ENCODE measurements around the gene SCP2.

SCP2 gene

DNA sequence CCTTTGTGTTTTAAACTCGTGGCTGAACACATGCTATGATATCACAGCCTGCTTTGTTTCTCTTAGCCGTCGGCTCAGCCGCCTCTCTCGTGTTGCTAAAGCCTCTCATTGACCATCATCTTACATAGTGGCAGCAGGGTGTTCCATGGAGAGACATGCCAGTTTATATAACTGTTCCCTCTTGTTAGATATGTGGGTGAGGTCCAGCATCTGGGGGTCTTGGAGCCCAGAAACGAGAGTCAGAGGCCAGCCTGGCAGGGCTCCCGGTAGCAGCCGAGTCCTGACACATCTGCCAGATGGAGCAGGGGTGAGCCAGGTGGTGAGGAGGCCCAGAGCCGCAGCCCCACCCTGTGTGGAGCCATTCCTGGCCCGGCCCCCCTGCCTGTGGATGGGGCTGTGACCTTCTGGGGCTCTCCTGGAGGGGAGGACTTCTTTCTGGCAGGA is 146.8 kb downstream of the SCP2 start:
- no peak for DNase-seq
- H3K36me3 Mint-ChIP-seq (ENCODE audit: low read depth): no peaks in the 10 kb centered on the region
- no peak overlapping the region for H3K4me3 Mint-ChIP-seq
- H3K9me3 Mint-ChIP-seq: no peaks in the 10 kb centered on the region
- no peak overlapping the region for H3K27ac Mint-ChIP-seq
- H3K4me1 Mint-ChIP-seq: peaks cover 28% of the 10 kb centered on the region
- H3K27me3 Mint-ChIP-seq (ENCODE audit: low read depth, poor library complexity): peaks cover 4% of the 10 kb centered on the region
- TF ChIP-seq, protein P1, sequence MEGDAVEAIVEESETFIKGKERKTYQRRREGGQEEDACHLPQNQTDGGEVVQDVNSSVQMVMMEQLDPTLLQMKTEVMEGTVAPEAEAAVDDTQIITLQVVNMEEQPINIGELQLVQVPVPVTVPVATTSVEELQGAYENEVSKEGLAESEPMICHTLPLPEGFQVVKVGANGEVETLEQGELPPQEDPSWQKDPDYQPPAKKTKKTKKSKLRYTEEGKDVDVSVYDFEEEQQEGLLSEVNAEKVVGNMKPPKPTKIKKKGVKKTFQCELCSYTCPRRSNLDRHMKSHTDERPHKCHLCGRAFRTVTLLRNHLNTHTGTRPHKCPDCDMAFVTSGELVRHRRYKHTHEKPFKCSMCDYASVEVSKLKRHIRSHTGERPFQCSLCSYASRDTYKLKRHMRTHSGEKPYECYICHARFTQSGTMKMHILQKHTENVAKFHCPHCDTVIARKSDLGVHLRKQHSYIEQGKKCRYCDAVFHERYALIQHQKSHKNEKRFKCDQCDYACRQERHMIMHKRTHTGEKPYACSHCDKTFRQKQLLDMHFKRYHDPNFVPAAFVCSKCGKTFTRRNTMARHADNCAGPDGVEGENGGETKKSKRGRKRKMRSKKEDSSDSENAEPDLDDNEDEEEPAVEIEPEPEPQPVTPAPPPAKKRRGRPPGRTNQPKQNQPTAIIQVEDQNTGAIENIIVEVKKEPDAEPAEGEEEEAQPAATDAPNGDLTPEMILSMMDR (IDR thresholded peaks at IDR 0.05): no peak

DNA sequence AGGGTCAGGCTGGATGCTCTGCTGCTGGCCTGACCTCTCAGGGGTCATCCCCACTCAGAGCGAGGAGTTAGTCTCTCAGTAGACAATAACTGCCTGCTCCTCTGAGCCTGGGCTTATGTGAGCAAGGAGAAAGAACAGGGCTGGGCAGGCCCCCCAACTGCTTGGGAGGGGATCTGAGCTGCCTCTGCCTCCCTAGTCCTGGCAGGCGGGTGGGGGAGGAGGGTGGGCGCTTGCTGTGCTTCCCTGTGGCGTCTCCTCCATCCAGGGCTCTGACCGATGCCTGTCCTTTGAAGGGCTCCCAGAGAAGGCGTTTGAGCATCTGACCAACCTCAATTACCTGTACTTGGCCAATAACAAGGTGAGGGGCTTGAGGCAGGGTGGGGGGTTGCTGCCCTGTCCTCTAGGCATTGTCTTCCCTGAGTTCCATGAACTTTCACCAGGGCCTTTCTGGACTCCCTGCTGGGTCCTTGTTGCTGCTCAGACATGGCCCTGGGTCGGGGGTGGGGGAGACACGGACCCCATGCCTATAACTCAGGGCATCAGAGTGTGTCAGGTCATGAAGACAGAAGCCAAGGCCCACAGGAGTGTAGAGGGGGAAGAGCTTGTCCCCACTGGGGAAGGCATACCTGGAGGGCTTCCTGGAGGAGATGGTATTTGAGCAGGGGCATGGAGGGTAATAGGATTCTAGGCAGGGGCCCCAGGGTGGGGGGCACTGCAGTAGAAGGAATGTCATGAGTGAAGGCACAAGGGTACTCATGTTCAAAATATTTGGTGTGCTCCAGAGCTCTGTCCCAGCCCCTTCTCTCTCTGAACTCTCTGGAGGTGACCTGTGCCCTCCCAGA is 147.5 kb downstream of the SCP2 start:
- no peaks in the 10 kb centered on the region for H3K36me3 Mint-ChIP-seq (ENCODE audit: low read depth)
- no peak for DNase-seq
- H3K4me1 Mint-ChIP-seq: peaks cover 28% of the 10 kb centered on the region
- peaks cover 9% of the 10 kb centered on the region for H3K27me3 Mint-ChIP-seq (ENCODE audit: low read depth, poor library complexity)
- no peaks in the 10 kb centered on the region for H3K9me3 Mint-ChIP-seq
- no peak overlapping the region for H3K4me3 Mint-ChIP-seq
- TF ChIP-seq, protein P1 (IDR thresholded peaks at IDR 0.05): no peak
- H3K27ac Mint-ChIP-seq: no peak overlapping the region

DNA sequence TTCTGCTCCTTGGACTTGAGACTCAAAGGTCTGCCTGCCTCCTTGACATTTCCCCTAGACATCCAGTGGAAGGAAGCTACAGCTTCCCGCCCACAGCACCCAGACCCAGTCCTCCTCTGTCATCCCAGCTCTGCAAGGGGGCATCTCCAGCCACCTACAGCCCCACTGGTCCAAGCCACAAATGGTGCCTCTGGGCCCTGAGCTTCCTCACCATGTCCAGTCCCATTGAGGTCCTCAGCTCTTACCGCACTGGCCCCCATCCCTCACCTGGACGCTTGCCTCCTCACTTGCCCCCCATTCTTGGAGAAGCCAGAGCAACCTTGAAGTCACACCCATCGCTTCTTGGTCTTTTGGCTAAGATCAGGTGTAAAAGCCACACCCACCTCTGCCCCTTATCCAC is 148.1 kb downstream of the SCP2 start:
- Mint-ChIP-seq H3K27ac (no peak overlapping the region), H3K4me1 (peaks cover 28% of the 10 kb centered on the region), H3K36me3 (ENCODE audit: low read depth) (no peaks in the 10 kb centered on the region), H3K9me3 (no peaks in the 10 kb centered on the region), H3K4me3 (no peak overlapping the region), H3K27me3 (ENCODE audit: low read depth, poor library complexity) (peaks cover 11% of the 10 kb centered on the region)
- TF ChIP-seq, protein P1 (IDR thresholded peaks at IDR 0.05): no peak
- DNase-seq: no peak

DNA sequence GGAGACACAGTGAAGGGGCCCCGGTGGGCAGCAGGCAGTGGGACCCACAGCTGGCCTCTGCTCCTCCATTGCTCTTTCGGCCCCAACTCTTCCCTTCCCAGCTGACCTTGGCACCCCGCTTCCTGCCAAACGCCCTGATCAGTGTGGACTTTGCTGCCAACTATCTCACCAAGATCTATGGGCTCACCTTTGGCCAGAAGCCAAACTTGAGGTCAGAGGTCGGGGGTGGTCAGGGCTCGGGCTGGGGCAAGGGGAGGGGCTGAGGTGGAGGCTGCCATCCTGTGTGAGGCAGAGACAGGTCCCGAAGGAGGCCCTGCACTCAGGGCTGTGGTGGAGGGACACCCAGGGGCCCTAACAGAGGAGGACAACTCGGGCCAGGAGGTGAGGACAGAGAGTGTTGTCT is 148.7 kb downstream of the SCP2 start:
- H3K4me1 Mint-ChIP-seq: peaks cover 28% of the 10 kb centered on the region
- no peak for DNase-seq
- H3K27ac Mint-ChIP-seq: no peak overlapping the region
- TF ChIP-seq, protein P1 (IDR thresholded peaks at IDR 0.05): no peak
- no peak overlapping the region for H3K4me3 Mint-ChIP-seq
- H3K9me3 Mint-ChIP-seq: no peaks in the 10 kb centered on the region
- no peaks in the 10 kb centered on the region for H3K36me3 Mint-ChIP-seq (ENCODE audit: low read depth)
- peaks cover 11% of the 10 kb centered on the region for H3K27me3 Mint-ChIP-seq (ENCODE audit: low read depth, poor library complexity)

DNA sequence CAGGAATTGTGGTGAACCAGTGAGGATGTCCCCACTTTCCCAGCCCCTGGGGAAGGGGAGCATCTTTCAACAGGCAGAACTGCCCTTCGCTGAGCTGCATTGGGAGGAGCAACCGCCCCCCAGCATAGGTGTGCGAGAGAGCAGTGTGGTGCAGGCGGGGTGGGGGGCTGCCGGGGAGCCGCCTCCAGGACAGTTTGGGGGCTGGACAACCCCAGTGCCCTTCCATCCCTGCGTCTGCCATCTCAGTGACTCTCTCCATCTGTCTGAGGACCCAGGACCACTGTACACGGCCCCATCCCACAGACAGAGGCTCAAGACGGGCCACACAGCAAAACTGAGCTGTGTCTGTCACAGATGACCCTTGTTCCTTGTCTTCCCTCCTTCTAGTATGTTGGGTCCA is 149.1 kb downstream of the SCP2 start:
- TF ChIP-seq, protein P1 (IDR thresholded peaks at IDR 0.05): no peak
- Mint-ChIP-seq H3K4me3 (no peak overlapping the region), H3K27me3 (ENCODE audit: low read depth, poor library complexity) (peaks cover 11% of the 10 kb centered on the region), H3K4me1 (peaks cover 28% of the 10 kb centered on the region), H3K36me3 (ENCODE audit: low read depth) (no peaks in the 10 kb centered on the region), H3K9me3 (no peaks in the 10 kb centered on the region), H3K27ac (no peak overlapping the region)
- DNase-seq: no peak

All from nephron progenitor cell (in vitro differentiated cells).